Activated CD4-positive, alpha-beta T cell treated with anti-CD3 and anti-CD28 coated beads, Interleukin-2, amount 10 ng/mL, durations not matched to agents 24 days and 14 days (primary cell): Measurements from ENCODE around the gene ZNF641. TPM values are rescaled to one million over a fixed set of nuclear protein-coding genes. Genes with fewer than 3 reads are reported as not detected.
"Not testable (repeated sequence)": the region's sequence is repeated elsewhere in the genome, so short reads cannot be mapped to it uniquely, and the experiment has no call there.

Source experiments
- DNase-seq: peaks from one replicate; pipeline ENCODE4 v3.0.0; 2022
- H3K27ac Mint-ChIP-seq: one replicate; pipeline ENCODE4 v1.8.0; 2022; ENCODE audit warnings: mild to moderate bottlenecking, mixed read lengths
- H3K27me3 Mint-ChIP-seq: one replicate; pipeline ENCODE4 v1.8.0; 2022; ENCODE audit warnings: mixed read lengths
- H3K36me3 Mint-ChIP-seq: one replicate; pipeline ENCODE4 v1.8.0; 2022; ENCODE audit warnings: low read depth, mild to moderate bottlenecking, mixed read lengths
- H3K4me1 Mint-ChIP-seq: one replicate; pipeline ENCODE4 v1.8.0; 2021; ENCODE audit warnings: mixed read lengths
- H3K4me3 Mint-ChIP-seq: one replicate; pipeline ENCODE4 v1.8.0; 2022; ENCODE audit warnings: mild to moderate bottlenecking, moderate library complexity, mixed read lengths
- H3K9me3 Mint-ChIP-seq: one replicate; pipeline ENCODE4 v1.8.0; 2021; ENCODE audit warnings: mixed read lengths
- intact Hi-C: fragments of 100-400 bp; cut with micrococcal nuclease; formaldehyde crosslinking; loops from one replicate; pipeline ENCODE4 v1.15.1; 2023
- total RNA-seq: library from RNA; stranded (reverse); gene quantifications from 2 replicates; pipeline ENCODE4 v1.2.3, GENCODE V29; 2022

ZNF641 gene
- total RNA-seq, 1 donor from 2014 or later = 7.6 TPM

DNA sequence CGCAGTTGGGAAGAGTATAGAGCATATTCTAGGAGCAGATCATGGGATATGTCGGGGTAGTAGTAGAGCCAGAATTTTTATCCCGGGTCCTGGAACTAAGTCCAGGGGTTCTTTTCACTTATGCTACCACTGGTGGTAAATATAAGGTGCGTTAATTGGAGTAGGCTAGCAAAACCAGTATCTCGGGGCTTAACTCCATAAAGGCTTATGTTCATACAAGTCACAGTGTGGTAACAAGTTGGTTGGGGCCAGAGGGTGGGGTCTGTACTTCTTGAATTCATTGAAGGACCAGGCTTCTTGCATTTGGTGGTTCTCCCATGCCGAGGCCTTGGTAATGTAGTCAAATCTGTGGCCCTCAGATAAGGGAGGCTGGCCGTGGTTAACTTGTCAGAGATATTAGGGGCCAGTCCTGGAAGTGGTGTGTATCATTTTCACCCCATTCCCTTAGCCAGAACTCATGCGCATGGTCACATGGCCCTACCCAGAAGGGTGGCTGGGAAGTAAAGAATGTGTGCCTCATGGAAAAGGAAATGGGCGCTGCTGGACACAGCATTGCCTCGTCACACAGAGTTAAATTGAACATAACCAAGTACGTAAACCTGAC, 1.5 kb upstream of the ZNF641 start:
- DNase-seq = peak; percentile 56
- Mint-ChIP-seq H3K36me3 (peaks cover 17% of the 10 kb centered on the region), H3K27ac (no peak overlapping the region), H3K27me3 (peaks cover 9% of the 10 kb centered on the region), H3K9me3 (no peaks in the 10 kb centered on the region), H3K4me1 (peaks cover 19% of the 10 kb centered on the region), H3K4me3 (no peak overlapping the region)
- intact Hi-C loops = no loop called here

DNA sequence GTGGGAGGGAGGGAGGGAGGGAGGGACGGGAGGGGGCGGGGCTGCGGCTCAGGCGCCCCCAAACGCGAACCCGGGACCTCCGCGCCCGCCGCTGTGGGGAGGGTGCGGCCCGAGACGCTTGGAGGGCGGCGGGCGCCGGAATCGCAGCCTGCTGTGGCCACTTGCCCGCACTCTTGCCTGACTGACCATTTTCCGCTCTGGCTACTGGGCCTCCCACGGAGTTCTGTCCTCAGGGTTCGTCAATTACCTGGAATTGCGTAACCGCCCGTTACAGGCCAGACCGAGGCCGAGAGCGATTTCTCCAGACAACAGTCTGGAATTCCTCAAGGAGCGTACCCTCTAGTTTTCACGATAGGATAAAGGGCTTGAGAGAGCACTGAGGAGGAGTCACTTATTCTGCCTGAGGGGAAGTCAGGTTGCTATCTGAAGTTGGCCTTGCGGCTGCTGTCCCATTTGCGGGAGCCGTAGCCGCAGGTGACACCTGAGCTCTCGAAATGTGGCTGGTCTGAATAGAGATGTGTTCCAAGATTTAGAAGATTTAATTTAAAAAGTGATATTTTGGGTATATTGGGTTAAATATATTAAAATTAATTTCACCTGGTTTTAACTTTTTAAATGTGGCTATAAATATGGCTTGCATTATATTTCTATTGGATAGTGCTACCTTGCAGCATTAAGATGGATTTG, 446 bp upstream of the ZNF641 start:
- peaks cover 28% of the 10 kb centered on the region for H3K36me3 Mint-ChIP-seq
- peaks cover 23% of the 10 kb centered on the region for H3K4me1 Mint-ChIP-seq
- no peaks in the 10 kb centered on the region for H3K9me3 Mint-ChIP-seq
- no peak for DNase-seq
- H3K27ac Mint-ChIP-seq = peak overlapping the region; percentile 83
- peak overlapping the region; percentile 77 for H3K4me3 Mint-ChIP-seq
- H3K27me3 Mint-ChIP-seq = peaks cover 9% of the 10 kb centered on the region
- intact Hi-C loops = no loop called here

DNA sequence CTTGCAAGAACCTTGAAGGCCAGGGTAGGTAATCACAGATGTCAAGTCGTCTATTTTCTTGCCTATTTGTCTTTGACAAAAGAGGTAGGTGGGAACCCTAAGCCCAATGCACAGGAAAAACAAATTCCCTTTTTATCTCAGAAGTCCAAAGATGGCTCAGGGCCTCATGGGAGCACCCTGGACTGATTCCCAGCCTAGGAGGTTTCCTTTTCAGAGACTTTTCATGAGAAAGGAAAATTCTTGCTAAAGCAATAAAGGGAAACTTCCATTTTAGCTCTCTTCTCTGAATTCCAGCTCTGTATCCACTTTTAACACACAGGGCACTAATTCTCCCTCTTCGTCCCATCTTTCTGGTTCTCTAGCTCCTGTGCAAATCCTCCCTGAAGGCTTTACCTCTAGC, 1.2 kb downstream of the ZNF641 start:
- DNase-seq = no peak
- Mint-ChIP-seq H3K4me1 (peaks cover 27% of the 10 kb centered on the region), H3K4me3 (peak overlapping the region; percentile 97), H3K36me3 (peaks cover 42% of the 10 kb centered on the region), H3K27ac (no peak overlapping the region), H3K27me3 (peaks cover 9% of the 10 kb centered on the region), H3K9me3 (no peaks in the 10 kb centered on the region)
- intact Hi-C loops = no loop called here

- no peak overlapping the region for H3K4me3 Mint-ChIP-seq
- H3K4me1 Mint-ChIP-seq = peaks cover 15% of the 10 kb centered on the region
- no peak overlapping the region for H3K27ac Mint-ChIP-seq
- H3K9me3 Mint-ChIP-seq = no peaks in the 10 kb centered on the region
- no peaks in the 10 kb centered on the region for H3K27me3 Mint-ChIP-seq
- H3K36me3 Mint-ChIP-seq = peaks cover 67% of the 10 kb centered on the region
- DNase-seq = peak; percentile 49
- intact Hi-C loops = no loop called here
Measured at GRCh38 chr12:48342980-48343379, 7.7 kb downstream of the ZNF641 start.

DNA sequence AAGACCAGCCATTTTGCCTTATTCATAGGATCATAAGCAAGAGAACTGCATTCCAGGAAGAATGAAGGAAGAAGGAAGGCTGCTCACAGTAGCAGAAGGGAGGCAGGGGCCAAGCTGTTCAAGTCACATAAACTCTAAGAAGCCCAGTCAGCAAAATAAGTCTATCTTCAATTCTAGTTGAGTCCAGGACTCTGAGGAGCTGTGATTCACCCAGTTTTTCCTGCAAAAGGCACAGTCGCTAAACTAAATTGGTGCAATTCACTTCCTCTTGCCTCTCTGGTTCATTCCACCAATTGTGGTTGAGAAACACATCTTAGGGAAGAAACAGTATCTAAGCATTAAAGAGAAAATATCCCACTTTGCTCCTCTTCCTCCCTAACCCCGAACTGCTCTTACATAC, 9.8 kb downstream of the ZNF641 start:
- Mint-ChIP-seq H3K36me3 (peaks cover 57% of the 10 kb centered on the region), H3K27ac (no peak overlapping the region), H3K27me3 (no peaks in the 10 kb centered on the region), H3K4me1 (peaks cover 10% of the 10 kb centered on the region), H3K4me3 (no peak overlapping the region), H3K9me3 (no peaks in the 10 kb centered on the region)
- no peak for DNase-seq
- intact Hi-C loops = no loop called here

- peaks cover 44% of the 10 kb centered on the region for H3K36me3 Mint-ChIP-seq
- intact Hi-C loops = no loop called here
- H3K9me3 Mint-ChIP-seq = no peaks in the 10 kb centered on the region
- no peak overlapping the region for H3K4me3 Mint-ChIP-seq
- H3K4me1 Mint-ChIP-seq = peaks cover 7% of the 10 kb centered on the region
- no peaks in the 10 kb centered on the region for H3K27me3 Mint-ChIP-seq
- DNase-seq = no peak
- H3K27ac Mint-ChIP-seq = no peak overlapping the region
Measured at GRCh38 chr12:48339442-48340117, 11.1 kb downstream of the ZNF641 start.

- Mint-ChIP-seq H3K4me3 (no peak overlapping the region), H3K4me1 (peaks cover under 1% of the 10 kb centered on the region), H3K27ac (no peak overlapping the region), H3K9me3 (no peaks in the 10 kb centered on the region), H3K27me3 (no peaks in the 10 kb centered on the region), H3K36me3 (peaks cover 23% of the 10 kb centered on the region)
- no peak for DNase-seq
- intact Hi-C loops = no loop called here
Measured at GRCh38 chr12:48336564-48336963, 14.2 kb downstream of the ZNF641 start.

- H3K27ac Mint-ChIP-seq = no peak overlapping the region
- DNase-seq = no peak
- intact Hi-C loops = no loop called here
- H3K4me1 Mint-ChIP-seq = no peaks in the 10 kb centered on the region
- H3K36me3 Mint-ChIP-seq = peaks cover 21% of the 10 kb centered on the region
- H3K27me3 Mint-ChIP-seq = no peaks in the 10 kb centered on the region
- no peaks in the 10 kb centered on the region for H3K9me3 Mint-ChIP-seq
- H3K4me3 Mint-ChIP-seq = no peak overlapping the region
Measured at GRCh38 chr12:48336061-48336460, 14.7 kb downstream of the ZNF641 start.

DNA sequence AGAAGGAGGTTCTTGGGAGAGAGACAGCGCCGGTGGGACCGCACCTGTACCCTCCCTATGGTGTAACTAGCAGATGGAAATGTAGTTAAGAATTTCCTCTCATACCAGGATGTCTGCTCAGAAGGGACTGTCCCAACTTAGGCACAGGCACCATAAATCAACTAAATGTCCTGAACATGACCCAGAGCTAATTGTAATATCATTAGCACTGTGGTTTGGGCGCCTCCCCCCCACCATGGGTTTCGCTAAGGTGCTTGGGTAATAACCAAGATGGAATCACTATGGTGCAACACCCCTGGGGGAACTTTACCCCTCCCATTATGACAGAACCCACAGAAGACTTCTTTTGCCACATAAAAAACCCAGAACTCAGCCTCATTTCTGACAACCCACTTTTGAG, 15.9 kb downstream of the ZNF641 start:
- H3K36me3 Mint-ChIP-seq = peaks cover 14% of the 10 kb centered on the region

GRCh38 chr12:48333680-48334079, 17.0 kb downstream of the ZNF641 start:
- H3K9me3 Mint-ChIP-seq, DNase-seq, H3K27ac Mint-ChIP-seq, H3K27me3 Mint-ChIP-seq, H3K4me3 Mint-ChIP-seq, H3K4me1 Mint-ChIP-seq, intact Hi-C loops, H3K36me3 Mint-ChIP-seq: not testable (repeated sequence)

More for the DNA sequence above, 15.9 kb downstream of the ZNF641 start:
- Mint-ChIP-seq H3K4me3 (no peak overlapping the region), H3K27me3 (no peaks in the 10 kb centered on the region), H3K27ac (no peak overlapping the region), H3K4me1 (no peaks in the 10 kb centered on the region), H3K9me3 (no peaks in the 10 kb centered on the region)
- no peak for DNase-seq
- intact Hi-C loops = no loop called here

- Mint-ChIP-seq H3K27me3 (no peaks in the 10 kb centered on the region), H3K9me3 (no peaks in the 10 kb centered on the region), H3K4me1 (no peaks in the 10 kb centered on the region), H3K4me3 (no peak overlapping the region), H3K36me3 (no peaks in the 10 kb centered on the region), H3K27ac (no peak overlapping the region)
- intact Hi-C loops = no loop called here
- DNase-seq = no peak
Measured at GRCh38 chr12:48331399-48331798, 19.3 kb downstream of the ZNF641 start.

GRCh38 chr12:48329199-48329939, 21.4 kb downstream of the ZNF641 start:
- intact Hi-C loops = no loop called here
- Mint-ChIP-seq H3K27ac (no peak overlapping the region), H3K4me1 (no peaks in the 10 kb centered on the region), H3K36me3 (no peaks in the 10 kb centered on the region), H3K27me3 (no peaks in the 10 kb centered on the region), H3K4me3 (no peak overlapping the region), H3K9me3 (no peaks in the 10 kb centered on the region)
- no peak for DNase-seq

DNA sequence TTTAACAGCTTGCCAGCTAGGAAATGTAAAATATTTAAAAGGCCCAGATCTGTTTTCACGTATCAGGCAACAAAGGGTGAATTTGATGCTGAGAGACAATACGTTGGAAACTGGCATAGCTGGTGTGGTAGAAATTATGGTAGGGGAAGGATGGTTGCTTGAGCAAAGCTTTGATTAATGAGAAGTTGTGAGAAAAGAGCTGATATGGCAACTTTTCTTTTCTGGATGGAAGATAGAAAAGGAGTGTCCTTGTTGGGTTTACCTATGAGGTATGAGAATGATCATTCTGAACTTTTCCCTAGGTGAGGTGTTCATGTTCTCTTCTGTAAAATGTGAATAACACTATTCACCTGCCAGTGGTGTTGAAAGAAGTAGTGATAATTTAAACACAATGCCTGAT, 34.2 kb downstream of the ZNF641 start:
- Mint-ChIP-seq H3K36me3 (no peaks in the 10 kb centered on the region), H3K27me3 (peaks cover 5% of the 10 kb centered on the region), H3K9me3 (peaks cover 18% of the 10 kb centered on the region), H3K27ac (no peak overlapping the region), H3K4me1 (no peaks in the 10 kb centered on the region), H3K4me3 (no peak overlapping the region)
- DNase-seq = no peak
- intact Hi-C loops = no loop called here

GRCh38 chr12:48311313-48311712, 39.4 kb downstream of the ZNF641 start:
- Mint-ChIP-seq H3K4me3 (no peak overlapping the region), H3K27ac (no peak overlapping the region), H3K4me1 (no peaks in the 10 kb centered on the region), H3K36me3 (no peaks in the 10 kb centered on the region), H3K27me3 (no peaks in the 10 kb centered on the region), H3K9me3 (peaks cover 4% of the 10 kb centered on the region)
- DNase-seq = no peak
- intact Hi-C loops = no loop called here
